ENCODE measurements around the gene CFAP90.

- TF ChIP-seq RAD21 (conservative IDR thresholded peaks at IDR 0.05) (no peak), CTCF (IDR thresholded peaks at IDR 0.05; ENCODE audit: poor library complexity, severe bottlenecking) (no peak), SMC3 (conservative IDR thresholded peaks at IDR 0.05; ENCODE audit: poor library complexity) (no peak), TAF1 (IDR thresholded peaks at IDR 0.05; ENCODE audit: low read depth) (no peak), POLR2AphosphoS5 (IDR thresholded peaks at IDR 0.05) (no peak), EZH2 (IDR thresholded peaks at IDR 0.05; ENCODE audit: borderline replicate concordance, insufficient read depth, low read length, poor library complexity, severe bottlenecking) (no peak), MXI1 (conservative IDR thresholded peaks at IDR 0.05; ENCODE audit: poor library complexity, severe bottlenecking) (no peak), EP300 (conservative IDR thresholded peaks at IDR 0.05; ENCODE audit: poor library complexity, severe bottlenecking) (no peak)
- TF ChIP-seq, protein P1, sequence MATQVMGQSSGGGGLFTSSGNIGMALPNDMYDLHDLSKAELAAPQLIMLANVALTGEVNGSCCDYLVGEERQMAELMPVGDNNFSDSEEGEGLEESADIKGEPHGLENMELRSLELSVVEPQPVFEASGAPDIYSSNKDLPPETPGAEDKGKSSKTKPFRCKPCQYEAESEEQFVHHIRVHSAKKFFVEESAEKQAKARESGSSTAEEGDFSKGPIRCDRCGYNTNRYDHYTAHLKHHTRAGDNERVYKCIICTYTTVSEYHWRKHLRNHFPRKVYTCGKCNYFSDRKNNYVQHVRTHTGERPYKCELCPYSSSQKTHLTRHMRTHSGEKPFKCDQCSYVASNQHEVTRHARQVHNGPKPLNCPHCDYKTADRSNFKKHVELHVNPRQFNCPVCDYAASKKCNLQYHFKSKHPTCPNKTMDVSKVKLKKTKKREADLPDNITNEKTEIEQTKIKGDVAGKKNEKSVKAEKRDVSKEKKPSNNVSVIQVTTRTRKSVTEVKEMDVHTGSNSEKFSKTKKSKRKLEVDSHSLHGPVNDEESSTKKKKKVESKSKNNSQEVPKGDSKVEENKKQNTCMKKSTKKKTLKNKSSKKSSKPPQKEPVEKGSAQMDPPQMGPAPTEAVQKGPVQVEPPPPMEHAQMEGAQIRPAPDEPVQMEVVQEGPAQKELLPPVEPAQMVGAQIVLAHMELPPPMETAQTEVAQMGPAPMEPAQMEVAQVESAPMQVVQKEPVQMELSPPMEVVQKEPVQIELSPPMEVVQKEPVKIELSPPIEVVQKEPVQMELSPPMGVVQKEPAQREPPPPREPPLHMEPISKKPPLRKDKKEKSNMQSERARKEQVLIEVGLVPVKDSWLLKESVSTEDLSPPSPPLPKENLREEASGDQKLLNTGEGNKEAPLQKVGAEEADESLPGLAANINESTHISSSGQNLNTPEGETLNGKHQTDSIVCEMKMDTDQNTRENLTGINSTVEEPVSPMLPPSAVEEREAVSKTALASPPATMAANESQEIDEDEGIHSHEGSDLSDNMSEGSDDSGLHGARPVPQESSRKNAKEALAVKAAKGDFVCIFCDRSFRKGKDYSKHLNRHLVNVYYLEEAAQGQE (IDR thresholded peaks at IDR 0.05; ENCODE audit: borderline replicate concordance): no peak
Observed at GRCh38 chr5:7844901-7845300, 6.0 kb downstream of the CFAP90 start.

Data from neural cell (in vitro differentiated cells).